T-helper 9 cell (primary cell): ENCODE data around the gene VENTX.
"Not testable (repeated sequence)": the region's sequence is repeated elsewhere in the genome, so short reads cannot be mapped to it uniquely, and the experiment has no call there.

Source experiments
- DNase-seq: peaks from one replicate; pipeline ENCODE4 v3.0.0-alpha.2; 2020

VENTX gene

DNA sequence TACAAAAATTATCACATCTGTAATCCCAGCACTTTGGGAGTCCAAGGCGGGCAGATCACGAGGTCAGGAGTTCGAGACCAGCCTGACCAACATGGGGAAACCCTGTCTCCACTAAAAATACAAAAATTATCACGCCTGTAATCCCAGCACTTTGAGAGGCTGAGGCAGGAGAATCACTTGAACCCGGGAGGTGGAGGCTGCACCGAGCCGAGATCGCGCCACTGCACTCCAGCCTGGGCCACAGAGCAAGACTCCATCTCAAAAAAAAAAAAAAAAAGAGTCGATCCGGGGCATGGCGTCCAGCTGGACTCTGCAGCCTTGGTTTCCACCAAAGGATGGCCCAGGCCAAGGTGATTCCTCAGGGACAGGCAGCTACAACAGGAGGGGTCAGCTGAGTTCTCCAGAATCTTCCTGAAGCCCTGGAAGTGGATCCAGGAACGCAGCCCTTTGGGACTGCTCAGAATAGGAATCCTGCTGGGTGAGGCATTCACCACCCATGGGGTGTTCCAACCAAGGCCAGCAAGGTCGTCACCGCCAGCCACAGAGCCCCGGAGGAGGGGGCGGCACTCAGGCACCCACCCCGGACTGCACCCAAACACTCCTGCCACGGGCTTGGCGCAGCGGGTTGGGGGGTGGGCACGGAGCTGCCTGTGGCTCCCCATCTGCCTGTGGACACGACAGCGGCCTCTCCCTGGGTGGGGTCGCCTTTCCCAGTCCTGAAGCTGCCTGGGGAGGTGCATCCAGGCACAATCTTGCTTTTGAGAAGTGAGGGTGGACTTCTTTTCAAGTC lies 19.7 kb upstream of the VENTX start:
- no peak for DNase-seq

DNA sequence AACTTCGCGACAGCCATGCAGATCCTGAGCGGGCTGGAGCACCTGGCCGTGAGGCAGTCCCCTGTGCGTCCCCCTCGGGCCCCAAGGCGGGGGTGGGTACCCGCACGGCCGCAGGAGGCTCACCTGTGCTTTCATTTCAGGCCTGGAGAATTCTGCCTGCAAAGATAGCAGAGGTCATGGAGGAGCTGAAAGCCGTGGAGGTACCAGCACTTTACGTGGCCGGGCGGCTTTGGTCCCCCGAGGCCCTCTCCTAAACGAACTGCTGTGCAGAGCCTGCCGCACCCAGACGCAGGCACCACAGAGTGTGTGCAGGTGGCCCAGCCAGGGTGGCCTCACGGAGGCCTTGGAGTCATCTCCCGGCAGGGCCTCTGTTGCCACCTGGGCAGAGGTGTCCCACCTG lies 18.8 kb upstream of the VENTX start:
- DNase-seq: no peak

DNA sequence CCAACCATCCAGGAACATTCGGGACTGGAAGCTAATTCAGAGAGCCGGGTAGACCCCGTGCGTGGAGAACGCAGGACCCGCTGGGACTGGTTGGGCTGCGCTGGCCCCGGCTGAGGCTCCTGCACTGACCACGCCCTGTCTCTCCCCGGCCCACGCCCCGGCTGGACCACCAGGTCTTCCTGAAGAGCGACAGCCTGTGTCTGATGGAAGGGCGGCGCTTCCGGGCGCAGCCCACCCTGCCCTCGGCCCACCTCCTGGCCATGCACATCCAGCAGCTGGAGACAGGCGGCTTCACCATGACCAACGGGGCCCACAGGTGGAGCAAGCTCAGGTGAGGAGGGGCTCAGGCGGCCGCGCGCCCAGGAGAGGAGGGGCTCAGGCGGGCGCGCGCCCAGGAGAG lies 17.9 kb upstream of the VENTX start:
- DNase-seq: no peak

DNA sequence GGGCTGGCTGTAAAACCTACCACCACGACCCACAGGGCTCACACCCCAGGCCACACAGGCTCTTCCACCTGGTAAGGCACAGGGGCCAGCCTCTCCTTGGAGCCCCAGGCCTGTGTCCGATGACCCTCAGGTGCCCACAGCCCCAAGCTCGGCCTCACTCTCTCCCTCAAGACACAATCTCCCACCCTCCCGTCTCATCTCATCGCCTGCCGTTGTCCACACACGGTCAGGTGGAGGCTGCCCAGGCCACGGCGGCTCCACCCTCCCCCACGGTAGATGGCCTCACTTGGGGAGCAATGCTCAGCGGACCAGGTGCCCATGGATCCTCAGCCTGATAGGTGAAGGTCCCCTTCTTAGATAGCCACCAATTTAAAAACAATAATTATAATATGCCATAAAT lies 16.3 kb upstream of the VENTX start:
- DNase-seq: no peak

DNA sequence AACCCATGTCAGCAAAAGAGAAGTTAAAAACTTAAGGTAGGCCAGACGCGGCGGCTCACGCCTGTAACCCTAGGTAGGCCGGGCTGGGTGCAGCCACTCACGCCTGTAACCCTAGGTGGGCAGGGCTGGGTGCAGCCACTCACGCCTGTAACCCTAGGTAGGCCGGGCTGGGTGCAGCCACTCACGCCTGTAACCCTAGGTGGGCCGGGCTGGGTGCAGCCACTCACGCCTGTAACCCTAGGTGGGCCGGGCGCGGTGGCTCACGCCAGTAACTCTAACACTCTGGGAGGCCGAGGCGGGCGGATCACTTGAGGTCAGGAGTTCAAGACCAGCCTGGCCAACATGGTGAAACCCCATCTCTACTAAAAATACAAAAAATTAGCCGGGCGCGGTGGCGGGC lies 15.9 kb upstream of the VENTX start:
- DNase-seq: not testable (repeated sequence)

DNA sequence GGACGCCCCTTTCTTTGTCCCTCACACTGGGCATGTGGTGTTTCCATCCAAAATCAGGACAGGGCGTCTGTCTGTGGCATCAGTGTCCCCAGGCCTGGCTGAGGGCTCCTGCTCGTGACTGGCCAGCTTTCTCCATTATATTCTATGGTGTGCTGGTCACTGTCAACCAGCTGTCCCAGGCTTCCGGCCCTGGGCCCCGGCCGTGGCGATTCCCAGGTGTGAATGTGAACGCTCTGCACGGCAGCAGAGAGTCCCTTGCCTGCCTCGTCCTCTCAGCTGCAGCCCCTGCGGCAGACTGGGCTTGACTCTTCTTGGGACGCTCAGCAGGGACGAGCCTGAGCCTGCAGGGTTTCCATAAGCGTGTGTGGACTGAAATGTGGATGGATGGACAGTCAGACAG lies 13.6 kb upstream of the VENTX start:
- no peak for DNase-seq

DNA sequence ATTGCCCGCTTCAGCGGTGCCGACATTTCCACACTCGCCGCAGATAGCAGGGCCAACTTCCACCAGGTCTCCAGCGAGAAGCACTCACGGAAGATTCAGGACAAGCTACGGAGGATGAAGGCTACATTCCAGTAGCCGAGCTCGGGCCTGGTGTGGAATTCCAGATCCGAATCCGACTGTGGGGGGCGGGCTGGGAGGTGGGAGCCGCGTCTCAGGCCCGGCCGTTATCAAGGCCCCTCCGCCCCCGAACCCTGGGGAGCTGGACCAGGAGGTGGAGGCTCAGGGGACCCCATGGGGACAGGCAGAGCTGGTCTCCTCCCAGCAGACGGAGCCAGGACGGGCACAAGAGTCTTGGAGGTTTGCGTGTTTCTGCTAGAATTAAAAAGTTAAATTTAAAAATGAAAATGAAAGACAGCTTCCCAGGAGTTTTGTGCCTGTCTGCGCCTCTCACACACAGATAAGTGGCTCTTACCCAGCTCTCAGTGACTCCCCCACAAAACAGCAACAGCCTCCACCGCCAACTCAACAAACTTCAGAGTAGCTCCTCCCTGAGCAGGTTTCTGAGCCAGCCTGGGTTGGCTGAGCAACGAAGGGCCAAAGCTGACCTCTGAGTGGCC lies 12.8 kb upstream of the VENTX start:
- no peak for DNase-seq

DNA sequence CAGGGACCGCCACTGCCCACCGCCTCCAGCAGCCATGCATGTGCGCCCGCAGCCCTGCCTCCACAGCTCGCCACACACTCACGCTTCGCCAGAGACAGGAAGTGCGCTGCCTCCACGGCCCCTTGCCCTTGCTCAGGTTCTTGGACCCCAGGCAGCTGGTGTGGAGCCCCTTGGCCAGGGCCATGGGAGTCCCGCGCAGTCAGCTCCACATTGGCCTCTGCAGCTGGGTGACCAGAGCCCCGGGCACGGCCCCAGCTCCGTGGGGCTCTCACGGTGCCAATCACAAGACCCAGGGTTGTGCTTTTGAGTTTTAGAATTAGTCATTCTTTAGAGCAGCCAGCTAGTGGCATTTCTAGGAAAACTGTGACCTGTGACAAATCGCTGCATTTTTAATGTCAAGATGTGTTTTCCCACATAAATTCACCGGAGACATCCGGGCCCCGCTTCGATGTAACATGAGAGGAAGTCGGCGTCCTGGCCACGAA lies 11.9 kb upstream of the VENTX start:
- DNase-seq: no peak

DNA sequence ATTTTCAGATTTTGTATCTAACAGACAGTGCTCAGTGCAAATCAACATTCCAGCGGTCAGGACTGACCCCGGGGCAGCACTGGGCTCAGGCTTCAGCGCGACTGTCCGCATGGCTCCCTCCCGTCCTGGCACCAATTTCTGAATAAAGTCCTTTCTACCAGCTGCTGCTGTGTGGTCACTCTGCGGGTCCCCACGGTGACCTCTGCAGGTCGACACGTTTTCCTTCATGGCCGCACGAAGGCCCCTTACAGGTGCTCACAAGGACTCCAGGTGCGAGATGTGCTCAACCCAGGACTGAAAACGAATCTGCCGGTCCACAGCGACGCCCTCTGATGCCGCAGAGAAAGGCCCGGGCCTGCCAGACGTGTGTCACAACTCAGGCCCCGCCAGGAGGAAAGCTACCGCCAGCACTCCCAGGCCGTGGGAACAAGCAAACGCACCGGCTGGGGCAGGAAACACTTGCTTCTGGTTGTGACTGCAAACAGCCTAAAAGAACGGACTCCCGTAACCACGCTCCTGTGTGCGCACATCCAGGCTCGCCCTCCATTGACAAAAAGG lies 11.3 kb upstream of the VENTX start:
- no peak for DNase-seq

DNA sequence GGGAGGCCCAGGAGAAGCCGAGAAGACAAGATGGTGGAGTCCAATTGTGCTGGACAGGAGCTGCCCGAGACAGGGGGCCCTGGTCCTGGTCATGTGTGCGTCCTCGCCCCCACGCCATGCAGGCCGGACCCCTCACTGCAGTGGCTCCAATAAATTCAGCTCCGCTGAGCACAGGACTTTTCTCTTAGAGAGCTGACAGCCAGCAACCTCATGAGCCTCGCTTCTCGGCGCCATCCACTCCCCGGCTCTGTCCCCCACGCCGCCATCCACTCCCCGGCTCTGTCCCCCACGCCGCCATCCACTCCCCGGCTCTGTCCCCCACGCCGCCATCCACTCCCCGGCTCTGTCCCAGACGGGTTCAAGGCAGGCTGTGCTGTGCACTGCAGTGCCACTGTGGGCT lies 10.4 kb upstream of the VENTX start:
- DNase-seq: no peak

DNA sequence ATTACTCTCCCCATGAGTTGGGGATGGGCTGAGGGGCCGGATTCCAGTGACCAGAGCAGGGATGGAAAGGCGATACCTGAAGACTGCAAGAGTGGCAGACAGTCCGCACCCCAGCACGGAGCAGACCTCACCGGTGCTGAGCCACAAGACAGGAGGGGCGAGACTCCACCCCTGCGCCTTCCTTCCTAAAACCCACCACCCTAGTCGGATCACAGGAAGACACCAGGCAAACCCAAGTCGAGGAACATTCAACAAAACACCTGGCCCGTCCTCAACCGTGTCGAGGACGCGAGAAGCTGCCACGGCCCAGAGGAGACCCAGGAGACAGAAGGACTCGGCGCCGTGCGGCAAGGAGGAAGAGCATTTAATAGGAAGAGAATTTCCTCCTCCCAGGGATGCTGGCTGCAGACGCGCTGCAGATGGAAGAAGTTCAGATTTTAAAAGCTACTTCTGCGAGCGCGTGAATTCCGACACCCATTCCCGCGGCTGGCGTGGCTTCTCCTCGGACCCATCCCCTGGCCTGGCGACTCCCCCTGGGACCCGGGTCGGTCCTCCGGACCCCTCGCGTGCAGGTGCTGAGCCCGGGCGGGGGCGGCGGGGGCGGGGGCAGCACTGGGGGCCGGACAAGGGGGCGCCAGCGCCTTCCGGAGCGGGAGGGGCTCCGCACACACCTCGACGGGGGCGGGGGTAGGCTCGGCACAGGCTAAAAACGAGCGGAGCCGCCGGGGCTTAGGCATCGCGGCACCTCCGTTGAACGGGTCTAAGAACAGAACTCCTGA lies 8.2 kb upstream of the VENTX start:
- DNase-seq: no peak

DNA sequence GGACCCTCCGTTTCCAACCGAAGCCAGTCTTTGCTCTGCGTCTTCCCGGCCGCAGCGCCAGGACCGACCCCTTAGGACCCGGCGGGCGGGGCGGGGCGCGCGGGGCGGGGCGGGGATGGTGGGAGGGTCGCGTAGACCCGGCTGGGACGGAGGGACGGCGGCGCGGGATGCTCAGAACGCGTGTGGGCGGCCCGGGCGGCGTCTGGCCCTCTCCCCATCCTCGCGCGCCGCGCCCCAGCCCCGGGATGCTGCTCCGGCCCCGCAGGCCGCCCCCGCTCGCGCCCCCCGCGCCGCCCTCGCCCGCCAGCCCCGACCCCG lies 7.7 kb upstream of the VENTX start, which contains the start of gene UTF1:
UTF1 (plus strand) TSS at position 174 of the 318 bp plus-strand sequence; CDS start at position 246, 72 bp downstream.
- DNase-seq: no peak

DNA sequence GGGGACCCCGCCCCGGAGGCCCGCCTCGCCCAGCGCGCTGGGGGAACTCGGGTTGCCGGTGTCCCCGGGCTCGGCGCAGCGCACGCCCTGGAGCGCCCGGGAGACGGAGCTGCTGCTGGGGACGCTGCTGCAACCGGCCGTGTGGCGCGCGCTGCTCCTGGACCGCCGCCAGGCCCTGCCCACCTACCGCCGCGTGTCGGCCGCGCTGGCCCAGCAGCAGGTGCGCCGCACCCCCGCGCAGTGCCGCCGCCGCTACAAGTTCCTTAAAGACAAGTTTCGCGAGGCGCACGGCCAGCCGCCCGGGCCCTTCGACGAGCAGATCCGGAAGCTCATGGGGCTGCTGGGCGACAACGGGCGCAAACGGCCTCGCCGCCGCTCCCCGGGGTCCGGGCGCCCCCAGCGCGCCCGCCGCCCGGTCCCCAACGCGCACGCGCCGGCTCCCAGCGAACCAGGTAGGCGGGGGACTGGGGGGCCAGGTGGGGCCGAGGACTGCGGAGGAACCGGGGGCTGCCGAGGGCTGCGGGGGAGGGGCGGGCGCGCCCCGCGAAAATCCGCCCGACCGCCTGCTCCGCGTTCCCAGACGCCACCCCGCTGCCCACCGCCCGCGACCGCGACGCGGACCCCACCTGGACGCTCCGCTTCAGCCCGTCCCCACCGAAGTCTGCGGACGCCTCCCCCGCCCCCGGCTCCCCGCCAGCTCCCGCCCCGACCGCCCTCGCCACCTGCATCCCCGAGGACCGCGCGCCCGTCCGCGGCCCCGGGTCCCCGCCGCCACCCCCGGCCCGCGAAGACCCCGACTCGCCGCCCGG lies 7.1 kb upstream of the VENTX start:
- no peak for DNase-seq

DNA sequence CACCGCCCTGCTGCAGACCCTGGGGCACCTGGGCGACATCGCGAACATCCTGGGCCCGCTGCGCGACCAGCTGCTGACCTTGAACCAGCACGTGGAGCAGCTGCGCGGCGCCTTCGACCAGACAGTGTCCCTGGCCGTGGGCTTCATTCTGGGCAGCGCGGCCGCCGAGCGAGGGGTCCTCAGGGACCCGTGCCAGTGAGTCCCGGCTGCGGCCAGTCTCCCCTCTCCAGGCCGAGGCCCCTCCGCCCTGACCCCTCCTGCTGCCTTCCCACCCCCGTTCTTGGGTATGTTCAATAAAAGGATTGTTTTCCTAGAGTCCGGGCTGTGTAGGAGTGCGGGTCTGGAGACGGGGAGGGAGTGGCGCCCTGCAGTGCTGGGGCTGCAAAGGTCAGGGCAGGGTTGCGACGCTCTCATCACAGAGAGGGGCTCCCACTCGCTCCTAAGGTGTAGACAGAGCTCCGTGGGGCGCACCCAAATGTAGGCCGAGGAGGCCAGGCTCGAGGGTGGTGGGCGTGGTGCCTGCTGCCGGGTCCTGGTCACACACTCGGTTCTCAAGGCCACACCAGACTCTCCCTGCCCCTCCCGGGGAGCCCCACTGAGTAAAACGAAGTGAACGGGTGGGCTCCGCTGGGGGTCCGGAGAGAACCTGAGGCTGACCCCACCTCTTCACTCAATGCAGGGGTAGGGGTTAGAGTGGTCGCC lies 6.3 kb upstream of the VENTX start:
- no peak for DNase-seq

DNA sequence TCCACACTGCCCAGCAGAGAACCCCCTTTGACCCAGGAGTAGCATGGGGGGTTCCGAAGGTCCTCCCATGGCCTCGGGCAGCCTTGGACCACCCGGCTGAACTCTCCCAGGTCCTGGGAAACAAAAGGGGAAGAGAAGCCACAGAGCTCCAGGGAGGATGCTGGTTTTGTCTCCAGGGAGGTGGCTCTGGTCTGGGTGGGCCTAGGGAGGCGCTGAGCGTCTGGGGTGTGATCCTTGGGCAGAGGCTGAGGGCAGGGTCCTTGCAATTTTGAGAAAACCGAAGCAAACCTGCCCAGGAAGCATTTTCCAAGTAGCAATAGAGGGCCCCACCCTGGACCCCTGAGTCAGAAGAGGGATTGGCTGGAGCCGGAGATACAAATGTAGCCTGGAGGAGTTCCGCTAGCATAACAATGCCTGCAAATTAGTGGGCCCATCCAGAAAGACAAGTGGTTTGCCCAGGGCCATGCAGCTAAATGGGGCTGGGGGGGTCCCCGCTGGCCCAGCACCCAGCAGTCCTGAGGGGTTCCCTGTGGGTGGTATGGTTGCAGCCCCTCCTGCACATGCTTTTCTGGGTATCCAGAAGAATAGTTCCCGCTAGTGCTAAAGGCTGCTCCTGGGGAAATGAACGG lies 5.6 kb upstream of the VENTX start:
- no peak for DNase-seq

DNA sequence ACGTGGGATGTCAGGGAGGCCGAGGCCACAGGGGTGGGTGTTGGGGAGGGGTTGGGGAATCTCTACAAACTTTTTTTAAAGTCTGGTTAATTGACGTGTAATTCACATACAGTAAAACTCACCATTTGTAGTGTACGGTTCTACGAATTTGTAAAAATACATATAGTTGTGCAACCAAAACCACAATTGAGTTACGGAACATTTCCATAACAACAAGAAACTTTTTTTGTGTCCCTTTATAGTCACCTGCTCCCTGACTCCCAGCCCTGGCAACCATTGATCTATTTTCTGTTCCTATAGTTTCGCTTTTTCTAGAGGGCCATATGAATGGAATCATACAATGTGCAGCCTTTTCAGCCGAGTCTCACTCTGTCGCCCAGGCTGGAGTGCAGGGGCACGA lies 2.9 kb upstream of the VENTX start:
- not testable (repeated sequence) for DNase-seq

DNA sequence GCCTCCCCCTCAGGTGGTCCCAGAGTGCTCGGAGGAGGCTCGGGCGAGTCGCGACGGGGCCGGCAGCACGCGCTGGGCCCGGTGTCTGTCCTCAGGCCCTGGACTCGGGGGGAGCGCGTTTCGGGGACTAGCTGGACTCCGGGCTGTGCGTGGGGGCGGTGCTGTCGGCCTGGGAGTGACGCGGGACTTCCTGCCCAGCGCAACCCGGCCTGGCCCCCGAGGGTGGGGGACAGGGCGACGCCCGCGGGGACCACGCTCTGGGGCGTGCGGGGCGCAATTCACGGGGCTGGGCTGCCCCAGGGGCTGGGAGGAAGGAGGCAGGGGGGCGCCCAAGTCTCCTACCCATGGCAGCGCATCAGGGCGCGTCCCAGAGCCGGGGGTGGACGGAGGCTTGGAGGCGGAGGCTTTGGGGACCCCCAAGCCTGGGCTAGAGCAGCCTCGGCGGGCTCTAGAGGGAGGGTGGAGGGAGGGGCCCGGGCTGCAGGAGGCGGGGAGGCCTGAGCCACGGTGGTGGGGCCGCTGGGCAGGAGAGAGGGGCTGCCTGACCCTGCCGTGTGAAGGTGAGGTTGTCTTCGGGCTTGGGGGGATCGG lies 2.3 kb upstream of the VENTX start:
- DNase-seq: no peak

DNA sequence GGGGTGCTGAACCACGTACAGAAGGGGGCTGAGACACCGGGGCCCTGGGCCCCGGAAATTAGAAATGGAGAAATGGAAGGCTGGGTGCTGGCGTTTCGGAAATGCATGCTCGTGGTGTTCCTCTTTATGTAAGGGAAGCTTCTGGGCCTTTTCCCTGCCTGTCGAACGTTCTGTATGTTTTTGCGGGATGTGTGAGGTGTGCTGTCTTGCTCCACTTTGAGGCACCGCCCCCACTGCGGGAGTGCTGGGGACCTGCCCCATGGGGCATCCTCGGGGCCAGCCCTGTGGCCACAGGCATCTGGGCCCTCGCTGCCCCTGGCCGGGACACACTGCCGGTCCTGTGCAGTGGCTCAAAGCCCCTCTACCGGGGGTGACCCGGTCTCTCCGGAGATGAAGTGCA lies 1.7 kb upstream of the VENTX start:
- no peak for DNase-seq

DNA sequence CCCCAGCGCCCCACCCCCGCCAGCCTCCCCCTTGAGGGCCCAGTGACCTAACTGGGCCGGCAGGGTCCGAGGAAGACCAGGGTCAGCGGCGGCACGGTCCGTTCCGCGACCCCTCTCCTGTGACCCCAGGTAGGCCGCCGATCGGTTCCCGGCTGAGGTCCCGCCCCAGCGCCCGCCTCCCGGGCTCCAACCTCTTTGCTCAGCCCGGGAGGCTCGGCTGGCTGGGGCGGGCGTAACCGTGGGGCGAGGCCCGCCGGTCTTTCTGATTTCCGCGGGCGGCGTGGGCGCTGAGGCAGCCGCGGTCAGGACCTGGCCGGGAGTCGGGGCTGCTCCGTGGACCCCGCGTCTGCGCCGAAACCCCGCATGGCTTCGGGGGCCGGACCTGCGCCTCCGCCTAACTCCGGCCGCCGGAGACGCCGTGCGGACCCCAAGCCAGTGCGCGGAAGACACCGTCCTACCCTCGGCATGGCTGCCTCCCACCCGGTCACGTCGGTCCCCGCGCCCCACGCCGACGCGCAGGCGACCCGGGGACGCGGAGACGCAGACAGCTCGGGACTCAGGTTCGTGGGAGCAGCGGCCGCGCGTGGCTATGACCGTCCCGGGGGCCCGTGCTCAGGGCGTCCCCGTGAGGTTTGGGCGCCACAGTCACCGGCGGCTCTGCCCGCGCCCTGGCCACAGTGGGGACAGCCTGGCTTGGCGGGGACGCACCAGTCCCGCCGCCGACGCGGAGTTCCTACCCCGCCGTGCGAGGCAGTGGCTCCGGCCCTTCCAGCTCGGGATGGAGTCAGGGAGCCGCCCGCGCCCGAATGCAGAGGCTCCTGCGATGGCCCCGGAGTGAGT lies 1.0 kb upstream of the VENTX start:
- DNase-seq: no peak

DNA sequence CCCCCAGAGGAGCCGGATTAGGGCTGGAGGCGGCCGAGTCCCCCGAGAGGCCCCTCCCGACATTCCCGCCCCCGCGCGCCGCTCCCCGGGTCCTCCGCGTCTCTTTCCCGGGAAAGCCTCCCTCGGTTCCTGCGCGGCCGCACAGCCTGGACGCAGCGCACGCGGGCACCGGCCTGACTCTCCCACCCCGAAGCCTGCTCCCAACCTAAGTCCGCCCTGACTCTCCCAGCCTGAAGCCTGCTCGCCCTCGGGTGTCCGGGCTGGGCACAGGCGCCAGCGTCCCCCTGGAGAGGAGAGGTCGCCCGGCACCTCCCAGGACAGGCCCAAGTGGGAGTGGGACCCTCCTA lies 441 bp upstream of the VENTX start:
- DNase-seq: no peak
